HCT116 (cell line): ENCODE results near the gene SUFU.

Source experiments
- CTCF ChIP-seq, 3 experiments: fragments of 200-600 bp in 1 of 3; sonication (generic) in 1 of 3; IDR thresholded peaks in 2 of 3; conservative IDR thresholded peaks in 1 of 3; 2 replicates each; pipeline ENCODE4 v1.5.1; 2012 to 2017; ENCODE audit warnings: low read depth in 2 of 3, low read length in 2 of 3, antibody characterized with exemption in 1 of 3, borderline replicate concordance in 1 of 3, control low read depth in 1 of 3, mild to moderate bottlenecking in 1 of 3, mixed read lengths in 1 of 3, mixed run types in 1 of 3, moderate library complexity in 1 of 3; ENCODE audit not compliant: insufficient read depth in 1 of 3
- EZH2 ChIP-seq: fragments of 200-600 bp; sonication (generic); IDR thresholded peaks from 2 replicates; pipeline ENCODE4 v1.6.1; 2017; ENCODE audit warnings: antibody characterized with exemption, mixed run types
- EZH2phosphoT487 ChIP-seq: fragments of 200-600 bp; IDR thresholded peaks from 2 replicates; pipeline ENCODE4 v1.6.1; 2018; ENCODE audit warnings: antibody characterized with exemption, borderline replicate concordance
- POLR2A ChIP-seq: IDR thresholded peaks from 2 replicates; pipeline ENCODE4 v1.7.0; 2011; ENCODE audit warnings: borderline replicate concordance; ENCODE audit not compliant: insufficient read depth, insufficient read length; ENCODE audit errors: extremely low read depth
- POLR2AphosphoS5 ChIP-seq: IDR thresholded peaks from 2 replicates; pipeline ENCODE4 v1.6.1; 2011; ENCODE audit warnings: mild to moderate bottlenecking, low read depth, low read length, moderate library complexity
- RAD21 ChIP-seq: IDR thresholded peaks from 2 replicates; pipeline ENCODE4 v1.6.1; 2012; ENCODE audit warnings: low read depth, mild to moderate bottlenecking
- TCF7L2 ChIP-seq: IDR thresholded peaks from 2 replicates; pipeline ENCODE4 v1.7.0; 2011; ENCODE audit warnings: borderline replicate concordance, inconsistent platforms; ENCODE audit not compliant: insufficient read depth, insufficient read length; ENCODE audit errors: extremely low read depth
- YY1 ChIP-seq: IDR thresholded peaks from 2 replicates; pipeline ENCODE4 v1.6.1; 2011; ENCODE audit warnings: low read length, low read depth, moderate library complexity, mild to moderate bottlenecking; ENCODE audit not compliant: insufficient replicate concordance; ENCODE audit errors: extremely low read depth
- TF ChIP-seq, protein P1 (sequence below): IDR thresholded peaks from 2 replicates; pipeline ENCODE4 v1.6.1; 2012
- TF ChIP-seq, protein P2 (sequence below): IDR thresholded peaks from 2 replicates; pipeline ENCODE4 v1.6.1; 2012

DNA sequence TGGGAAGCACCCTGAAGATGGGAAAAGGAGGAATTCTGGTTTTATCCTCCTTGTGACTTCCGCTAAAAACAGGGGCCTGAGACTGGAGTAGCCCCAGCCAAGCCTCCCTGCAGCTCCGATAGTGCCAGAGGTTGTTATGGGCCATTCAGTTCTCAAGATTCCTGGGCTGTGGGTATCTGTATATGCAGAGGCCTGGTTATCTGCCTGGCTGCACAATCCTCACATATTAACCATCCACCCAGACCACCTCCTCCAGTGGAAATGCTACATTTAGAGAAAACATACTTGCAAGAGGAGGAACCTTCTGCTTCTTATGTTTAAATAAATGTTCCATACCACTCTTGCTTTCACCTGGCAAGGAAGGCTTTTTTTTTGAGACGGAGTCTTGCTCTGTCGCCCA, 175.8 kb downstream of the SUFU start:
- TF ChIP-seq CTCF (IDR thresholded peaks at IDR 0.05 in 2 of 3, conservative IDR thresholded peaks at IDR 0.05 in 1 of 3; ENCODE audit: borderline replicate concordance in 1 of 3, insufficient read depth in 1 of 3, low read depth in 2 of 3, low read length in 2 of 3), result no peak
- no peak for TF ChIP-seq YY1
- TF ChIP-seq TCF7L2, result no peak
- TF ChIP-seq POLR2A, result no peak
- TF ChIP-seq, protein P1, sequence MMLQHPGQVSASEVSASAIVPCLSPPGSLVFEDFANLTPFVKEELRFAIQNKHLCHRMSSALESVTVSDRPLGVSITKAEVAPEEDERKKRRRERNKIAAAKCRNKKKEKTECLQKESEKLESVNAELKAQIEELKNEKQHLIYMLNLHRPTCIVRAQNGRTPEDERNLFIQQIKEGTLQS, result no peak
- TF ChIP-seq, protein P2, sequence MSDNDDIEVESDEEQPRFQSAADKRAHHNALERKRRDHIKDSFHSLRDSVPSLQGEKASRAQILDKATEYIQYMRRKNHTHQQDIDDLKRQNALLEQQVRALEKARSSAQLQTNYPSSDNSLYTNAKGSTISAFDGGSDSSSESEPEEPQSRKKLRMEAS, result no peak
- TF ChIP-seq POLR2AphosphoS5, result no peak
- TF ChIP-seq EZH2phosphoT487, result no peak
- no peak for TF ChIP-seq RAD21
- no peak for TF ChIP-seq EZH2
